AML-193 (cell line): ENCODE measurements around the gene ARHGAP21.

ENCODE experiments used
- DNase-seq, 2 experiments: peaks; one replicate each; lab custom pipeline; 2025; lab: John Stamatoyannopoulos, UW

The ARHGAP21 gene

GRCh38 chr10:24533981-24534380 lies 189.7 kb downstream of the ARHGAP21 start:
- no peak for DNase-seq
